GM23338 (cell line): ENCODE results near the gene LRP1B.

Experiments
- EZH2 ChIP-seq: fragments of 200-600 bp; sonication (generic); IDR thresholded peaks from one replicate; pipeline ENCODE4 v1.8.0; 2017; ENCODE audit warnings: antibody characterized with exemption, mild to moderate bottlenecking, low read depth; ENCODE audit not compliant: unreplicated experiment
- EZH2phosphoT487 ChIP-seq: fragments of 200-600 bp; sonication (generic); IDR thresholded peaks from one replicate; pipeline ENCODE4 v1.8.1; 2018; ENCODE audit warnings: antibody characterized with exemption; ENCODE audit not compliant: unreplicated experiment
- POLR2AphosphoS5 ChIP-seq: IDR thresholded peaks from 2 replicates; pipeline ENCODE4 v1.6.1; 2016; ENCODE audit warnings: antibody characterized with exemption, low read depth
- TF ChIP-seq, protein P1 (sequence below), 2 experiments: fragments of 200-600 bp in 1 of 2; sonication (generic) in 1 of 2; conservative IDR thresholded peaks; 2 replicates each; pipeline versions ENCODE4 v1.5.1 to v1.6.1; 2016 to 2017; ENCODE audit warnings: antibody characterized with exemption in 2 of 2, low read depth in 2 of 2, mild to moderate bottlenecking in 2 of 2, moderate library complexity in 1 of 2

- no peak for TF ChIP-seq EZH2phosphoT487
- TF ChIP-seq, protein P1, sequence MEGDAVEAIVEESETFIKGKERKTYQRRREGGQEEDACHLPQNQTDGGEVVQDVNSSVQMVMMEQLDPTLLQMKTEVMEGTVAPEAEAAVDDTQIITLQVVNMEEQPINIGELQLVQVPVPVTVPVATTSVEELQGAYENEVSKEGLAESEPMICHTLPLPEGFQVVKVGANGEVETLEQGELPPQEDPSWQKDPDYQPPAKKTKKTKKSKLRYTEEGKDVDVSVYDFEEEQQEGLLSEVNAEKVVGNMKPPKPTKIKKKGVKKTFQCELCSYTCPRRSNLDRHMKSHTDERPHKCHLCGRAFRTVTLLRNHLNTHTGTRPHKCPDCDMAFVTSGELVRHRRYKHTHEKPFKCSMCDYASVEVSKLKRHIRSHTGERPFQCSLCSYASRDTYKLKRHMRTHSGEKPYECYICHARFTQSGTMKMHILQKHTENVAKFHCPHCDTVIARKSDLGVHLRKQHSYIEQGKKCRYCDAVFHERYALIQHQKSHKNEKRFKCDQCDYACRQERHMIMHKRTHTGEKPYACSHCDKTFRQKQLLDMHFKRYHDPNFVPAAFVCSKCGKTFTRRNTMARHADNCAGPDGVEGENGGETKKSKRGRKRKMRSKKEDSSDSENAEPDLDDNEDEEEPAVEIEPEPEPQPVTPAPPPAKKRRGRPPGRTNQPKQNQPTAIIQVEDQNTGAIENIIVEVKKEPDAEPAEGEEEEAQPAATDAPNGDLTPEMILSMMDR (conservative IDR thresholded peaks at IDR 0.05; ENCODE audit: low read depth in 2 of 2), result no peak
- TF ChIP-seq EZH2, result no peak
- TF ChIP-seq POLR2AphosphoS5, result no peak
Measured at GRCh38 chr2:141199711-141200110, 931.1 kb downstream of the LRP1B start.
